ENCODE data around the gene LAMA3.

Gene LAMA3

DNA sequence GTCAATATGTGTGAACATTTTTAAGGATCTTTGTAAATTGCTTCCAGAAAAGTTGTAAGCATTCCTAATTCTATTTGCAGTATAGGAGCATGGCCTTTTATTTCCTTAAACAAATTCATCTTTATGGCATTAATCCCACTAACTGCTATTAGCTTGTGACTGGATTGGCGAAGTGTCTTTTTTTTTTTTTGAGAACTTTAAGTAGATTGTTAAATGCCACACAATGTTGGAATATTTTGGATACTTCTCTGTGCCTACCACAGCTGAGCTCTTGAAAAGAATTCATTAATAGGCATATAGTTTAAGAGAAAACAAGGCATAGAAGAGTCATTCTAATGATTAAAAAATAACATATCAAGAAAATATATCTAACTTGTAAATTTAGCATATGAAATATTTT is 129.7 kb downstream of the LAMA3 start:
- H3K9me3 ChIP-seq (ENCODE audit: insufficient read depth, low read depth, low read length), result no peaks in the 10 kb centered on the region
- H3K27me3 ChIP-seq (ENCODE audit: insufficient read depth, low read length), result no peaks in the 10 kb centered on the region
- H3K4me3 ChIP-seq (ENCODE audit: low read length), result no peak overlapping the region
- H3K27ac ChIP-seq (ENCODE audit: low read length), result no peak overlapping the region
- H3K9ac ChIP-seq (ENCODE audit: low read depth, low read length), result no peak overlapping the region
- peaks cover 26% of the 10 kb centered on the region for H3K4me1 ChIP-seq (ENCODE audit: insufficient read depth, low read length)
- H3K36me3 ChIP-seq (ENCODE audit: insufficient read depth, low read depth, low read length), result no peaks in the 10 kb centered on the region

DNA sequence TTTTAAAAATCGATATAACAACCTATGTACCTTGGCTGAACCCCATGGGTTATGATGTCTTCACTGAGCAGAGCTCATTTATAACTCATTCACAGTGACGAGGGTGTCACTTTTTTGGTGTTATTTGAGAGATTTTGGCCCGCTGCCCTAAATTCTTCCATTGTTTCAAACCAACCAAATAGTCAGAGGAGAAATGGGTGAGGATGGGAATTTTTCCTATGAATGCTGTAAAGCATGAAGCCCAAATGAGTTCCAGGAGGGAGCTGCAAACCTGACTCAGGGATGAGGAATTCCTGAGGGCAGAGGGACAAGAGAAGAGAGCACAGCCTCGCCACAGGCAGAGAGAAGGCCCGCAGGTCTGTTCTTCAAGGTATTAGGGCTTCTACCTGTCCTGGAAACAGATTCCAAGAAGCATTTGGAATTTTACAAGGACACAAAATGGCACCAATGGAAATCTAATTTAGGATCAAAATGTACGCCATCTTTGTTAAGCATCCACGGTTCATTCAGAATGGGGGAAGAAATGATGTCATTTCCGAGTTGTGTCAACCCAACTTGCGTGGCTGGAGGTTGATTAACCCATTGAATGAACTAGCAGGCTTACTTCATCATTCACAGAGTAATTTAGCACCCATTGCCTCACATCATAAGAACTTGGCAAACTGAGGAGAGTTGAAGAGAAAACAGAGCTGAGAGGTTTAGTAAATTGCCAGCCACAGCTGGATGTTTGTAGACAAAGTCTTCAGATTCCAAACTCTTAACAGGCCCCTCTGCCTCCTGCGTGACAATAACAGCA is 133.5 kb downstream of the LAMA3 start:
- Histone ChIP-seq H3K9ac (ENCODE audit: low read depth, low read length) (no peak overlapping the region), H3K36me3 (ENCODE audit: insufficient read depth, low read depth, low read length) (no peaks in the 10 kb centered on the region), H3K27me3 (ENCODE audit: insufficient read depth, low read length) (no peaks in the 10 kb centered on the region), H3K4me3 (ENCODE audit: low read length) (no peak overlapping the region), H3K4me1 (ENCODE audit: insufficient read depth, low read length) (peaks cover 24% of the 10 kb centered on the region), H3K9me3 (ENCODE audit: insufficient read depth, low read depth, low read length) (no peaks in the 10 kb centered on the region), H3K27ac (ENCODE audit: low read length) (no peak overlapping the region)

DNA sequence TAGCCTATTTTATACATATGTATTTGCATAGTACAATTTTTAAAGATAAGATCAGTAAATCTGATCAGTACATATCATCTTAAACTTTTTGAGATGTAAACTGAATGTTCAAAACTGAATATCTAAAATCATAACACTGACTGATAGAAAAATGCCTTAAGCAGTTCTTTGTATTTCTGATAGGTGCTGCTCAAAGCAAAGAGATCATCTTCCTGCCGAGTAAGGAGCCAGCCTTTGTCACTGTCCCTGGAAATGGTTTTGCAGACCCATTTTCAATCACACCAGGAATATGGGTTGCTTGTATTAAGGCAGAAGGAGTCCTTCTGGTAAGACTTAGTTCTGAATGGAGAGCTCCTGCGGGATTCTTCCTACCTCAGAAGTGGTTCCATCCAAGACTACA is 135.0 kb downstream of the LAMA3 start:
- H3K36me3 ChIP-seq (ENCODE audit: insufficient read depth, low read depth, low read length), result no peaks in the 10 kb centered on the region
- H3K27me3 ChIP-seq (ENCODE audit: insufficient read depth, low read length), result no peaks in the 10 kb centered on the region
- no peak overlapping the region for H3K27ac ChIP-seq (ENCODE audit: low read length)
- H3K4me1 ChIP-seq (ENCODE audit: insufficient read depth, low read length), result peaks cover 24% of the 10 kb centered on the region
- H3K4me3 ChIP-seq (ENCODE audit: low read length), result no peak overlapping the region
- no peaks in the 10 kb centered on the region for H3K9me3 ChIP-seq (ENCODE audit: insufficient read depth, low read depth, low read length)
- no peak overlapping the region for H3K9ac ChIP-seq (ENCODE audit: low read depth, low read length)

DNA sequence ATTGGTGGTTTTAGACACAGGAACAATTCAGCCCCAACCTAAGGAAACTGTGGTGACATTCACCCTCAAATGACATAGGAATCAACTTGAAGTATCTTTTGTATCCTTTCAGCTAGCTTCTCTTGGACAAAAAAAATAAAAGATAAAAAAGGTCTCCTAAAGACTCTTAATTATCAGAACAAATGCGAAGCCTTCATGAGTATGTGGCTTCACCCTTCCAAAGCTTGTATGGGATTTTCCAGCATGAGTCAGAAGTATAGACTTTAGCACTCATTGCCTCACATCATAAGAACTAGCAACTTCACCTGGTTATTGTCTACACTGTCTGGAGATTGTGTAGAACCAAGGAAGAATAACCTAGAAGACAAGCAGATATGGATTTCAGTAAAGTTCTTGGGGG is 135.4 kb downstream of the LAMA3 start:
- Histone ChIP-seq H3K4me1 (ENCODE audit: insufficient read depth, low read length) (peaks cover 24% of the 10 kb centered on the region), H3K27ac (ENCODE audit: low read length) (no peak overlapping the region), H3K36me3 (ENCODE audit: insufficient read depth, low read depth, low read length) (no peaks in the 10 kb centered on the region)

DNA sequence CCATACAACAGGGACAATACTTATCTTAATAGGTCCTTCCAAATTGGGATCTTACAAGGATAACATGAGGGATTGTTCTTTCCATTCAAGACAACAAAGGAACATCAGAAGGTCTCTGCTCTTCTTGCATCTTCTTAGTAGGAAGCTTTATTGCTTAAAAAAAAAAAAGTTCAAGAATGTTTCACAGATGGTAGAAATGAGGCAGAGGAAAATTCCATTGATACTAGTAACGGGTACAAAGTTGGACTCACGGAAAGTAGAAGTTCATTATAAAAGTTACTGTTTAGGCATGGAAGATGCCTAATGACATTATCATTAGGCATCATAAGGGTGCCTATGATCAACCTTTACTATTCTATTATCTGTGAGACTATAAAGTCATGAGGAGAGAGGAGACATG is 136.2 kb downstream of the LAMA3 start:
- Histone ChIP-seq H3K4me3 (ENCODE audit: low read length) (no peak overlapping the region), H3K9me3 (ENCODE audit: insufficient read depth, low read depth, low read length) (no peaks in the 10 kb centered on the region), H3K4me1 (ENCODE audit: insufficient read depth, low read length) (peaks cover 23% of the 10 kb centered on the region), H3K9ac (ENCODE audit: low read depth, low read length) (no peak overlapping the region), H3K36me3 (ENCODE audit: insufficient read depth, low read depth, low read length) (no peaks in the 10 kb centered on the region), H3K27me3 (ENCODE audit: insufficient read depth, low read length) (no peaks in the 10 kb centered on the region), H3K27ac (ENCODE audit: low read length) (no peak overlapping the region)

More for the DNA sequence above, 135.4 kb downstream of the LAMA3 start:
- H3K27me3 ChIP-seq (ENCODE audit: insufficient read depth, low read length), result no peaks in the 10 kb centered on the region
- no peaks in the 10 kb centered on the region for H3K9me3 ChIP-seq (ENCODE audit: insufficient read depth, low read depth, low read length)
- no peak overlapping the region for H3K4me3 ChIP-seq (ENCODE audit: low read length)
- no peak overlapping the region for H3K9ac ChIP-seq (ENCODE audit: low read depth, low read length)

DNA sequence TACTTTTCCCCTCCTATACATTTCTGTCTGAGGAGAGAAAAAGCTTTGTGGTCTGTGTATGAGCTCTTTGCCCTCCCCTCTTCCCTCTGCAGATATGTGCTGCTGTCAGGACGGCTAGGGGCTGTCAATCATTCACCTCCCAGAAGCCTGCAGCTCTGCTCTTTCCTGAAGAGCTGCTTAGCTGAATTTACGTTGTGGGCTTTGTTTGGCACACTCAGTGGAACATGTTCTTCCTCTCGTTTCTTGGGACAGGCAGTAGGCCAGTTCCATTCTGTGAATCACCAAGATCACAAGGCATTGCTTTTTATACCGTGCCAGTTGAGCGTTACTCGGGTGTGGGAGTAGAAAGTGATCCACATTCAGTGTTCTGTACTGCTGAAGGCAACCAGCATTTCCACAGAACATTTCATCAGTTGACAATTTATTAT is 136.7 kb downstream of the LAMA3 start:
- peaks cover 18% of the 10 kb centered on the region for H3K4me1 ChIP-seq (ENCODE audit: insufficient read depth, low read length)
- H3K36me3 ChIP-seq (ENCODE audit: insufficient read depth, low read depth, low read length), result no peaks in the 10 kb centered on the region
- H3K9me3 ChIP-seq (ENCODE audit: insufficient read depth, low read depth, low read length), result no peaks in the 10 kb centered on the region
- H3K27ac ChIP-seq (ENCODE audit: low read length), result no peak overlapping the region
- no peak overlapping the region for H3K9ac ChIP-seq (ENCODE audit: low read depth, low read length)
- H3K4me3 ChIP-seq (ENCODE audit: low read length), result no peak overlapping the region
- no peaks in the 10 kb centered on the region for H3K27me3 ChIP-seq (ENCODE audit: insufficient read depth, low read length)

DNA sequence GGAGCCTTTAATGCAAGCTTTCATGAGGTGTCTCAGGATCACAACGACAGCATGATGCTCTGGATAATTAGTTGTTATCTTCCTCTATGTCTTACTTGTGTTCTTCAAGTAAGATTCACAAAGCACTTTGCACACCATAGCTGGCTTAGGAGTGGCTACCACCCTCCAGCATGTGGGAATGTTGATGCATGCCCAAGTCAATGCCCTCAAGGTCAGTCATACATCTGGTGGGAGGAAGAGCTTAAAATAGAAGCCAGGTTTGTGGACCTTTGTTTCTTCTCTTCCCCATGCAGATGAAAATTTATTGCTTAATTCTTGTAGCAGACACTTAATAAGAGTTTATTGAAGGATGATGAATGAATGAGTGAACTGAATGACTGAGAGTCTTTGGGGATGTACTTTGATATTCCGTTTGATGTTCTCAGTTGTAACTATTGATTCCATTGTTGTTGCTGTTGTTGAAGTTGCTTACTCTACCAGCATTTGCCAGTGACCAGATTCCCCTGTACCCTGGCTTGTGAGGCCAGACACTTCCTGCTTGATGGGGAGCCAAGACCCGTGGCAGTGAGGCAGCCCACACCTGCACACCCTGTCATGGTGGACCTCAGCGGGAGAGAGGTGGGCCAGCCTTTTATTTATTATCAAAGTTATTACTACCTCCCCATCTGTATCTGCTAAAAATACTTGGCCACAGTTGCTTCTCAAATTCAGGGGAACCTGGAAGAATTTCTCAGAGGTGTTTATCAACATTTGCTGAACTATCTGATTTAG is 137.8 kb downstream of the LAMA3 start:
- peaks cover 11% of the 10 kb centered on the region; the same call in 1 of the 2 replicates for H3K4me1 ChIP-seq (ENCODE audit: insufficient read depth, low read length)
- H3K9me3 ChIP-seq (ENCODE audit: insufficient read depth, low read depth, low read length), result no peaks in the 10 kb centered on the region
- no peak overlapping the region for H3K4me3 ChIP-seq (ENCODE audit: low read length)
- H3K36me3 ChIP-seq (ENCODE audit: insufficient read depth, low read depth, low read length), result no peaks in the 10 kb centered on the region
- H3K9ac ChIP-seq (ENCODE audit: low read depth, low read length), result no peak overlapping the region
- H3K27me3 ChIP-seq (ENCODE audit: insufficient read depth, low read length), result no peaks in the 10 kb centered on the region
- no peak overlapping the region for H3K27ac ChIP-seq (ENCODE audit: low read length)

DNA sequence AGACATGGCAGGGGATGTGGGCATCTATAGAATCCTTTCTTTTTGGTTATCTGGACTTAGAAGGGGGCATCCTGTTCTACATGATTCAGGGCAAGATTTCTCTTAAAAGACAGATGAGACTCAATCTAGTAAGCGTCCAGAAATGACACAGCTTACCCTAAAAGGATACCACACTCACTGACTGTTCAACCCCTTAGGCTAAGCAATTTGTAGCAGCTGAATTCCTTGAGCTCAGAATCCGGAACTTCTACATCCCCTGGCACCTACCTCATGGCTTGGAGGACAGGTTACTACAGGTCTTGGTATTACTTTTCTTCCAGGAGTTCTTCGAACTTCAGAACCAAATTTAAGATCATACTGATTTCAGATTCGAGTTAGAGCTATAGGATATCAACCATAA is 138.4 kb downstream of the LAMA3 start:
- no peaks in the 10 kb centered on the region for H3K9me3 ChIP-seq (ENCODE audit: insufficient read depth, low read depth, low read length)
- H3K4me3 ChIP-seq (ENCODE audit: low read length), result no peak overlapping the region
- H3K9ac ChIP-seq (ENCODE audit: low read depth, low read length), result no peak overlapping the region
- H3K27me3 ChIP-seq (ENCODE audit: insufficient read depth, low read length), result no peaks in the 10 kb centered on the region
- H3K36me3 ChIP-seq (ENCODE audit: insufficient read depth, low read depth, low read length), result no peaks in the 10 kb centered on the region
- peaks cover 8% of the 10 kb centered on the region; the same call in 1 of the 2 replicates for H3K4me1 ChIP-seq (ENCODE audit: insufficient read depth, low read length)
- no peak overlapping the region for H3K27ac ChIP-seq (ENCODE audit: low read length)

DNA sequence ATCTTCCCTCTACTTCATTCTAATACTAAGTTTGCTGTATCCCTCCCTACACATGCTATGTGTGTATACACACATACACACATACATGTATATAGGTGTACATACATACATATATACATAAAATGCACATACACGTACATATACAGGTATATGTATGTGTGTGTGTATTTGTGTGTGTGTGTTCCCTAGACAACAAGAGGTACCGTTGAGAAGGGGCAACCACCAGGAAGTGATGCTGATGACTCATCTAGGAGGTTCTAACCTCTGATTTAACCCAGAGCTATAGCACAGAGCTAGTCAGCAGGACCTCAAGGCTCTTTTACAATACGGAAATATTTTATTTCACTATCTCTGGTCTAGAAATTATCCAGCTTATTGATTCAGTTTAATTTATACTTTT is 139.2 kb downstream of the LAMA3 start:
- Histone ChIP-seq H3K27me3 (ENCODE audit: insufficient read depth, low read length) (no peaks in the 10 kb centered on the region), H3K36me3 (ENCODE audit: insufficient read depth, low read depth, low read length) (no peaks in the 10 kb centered on the region), H3K27ac (ENCODE audit: low read length) (no peak overlapping the region), H3K4me1 (ENCODE audit: insufficient read depth, low read length) (peaks cover under 1% of the 10 kb centered on the region; the same call in 1 of the 2 replicates), H3K9me3 (ENCODE audit: insufficient read depth, low read depth, low read length) (no peaks in the 10 kb centered on the region), H3K9ac (ENCODE audit: low read depth, low read length) (no peak overlapping the region), H3K4me3 (ENCODE audit: low read length) (no peak overlapping the region)

DNA sequence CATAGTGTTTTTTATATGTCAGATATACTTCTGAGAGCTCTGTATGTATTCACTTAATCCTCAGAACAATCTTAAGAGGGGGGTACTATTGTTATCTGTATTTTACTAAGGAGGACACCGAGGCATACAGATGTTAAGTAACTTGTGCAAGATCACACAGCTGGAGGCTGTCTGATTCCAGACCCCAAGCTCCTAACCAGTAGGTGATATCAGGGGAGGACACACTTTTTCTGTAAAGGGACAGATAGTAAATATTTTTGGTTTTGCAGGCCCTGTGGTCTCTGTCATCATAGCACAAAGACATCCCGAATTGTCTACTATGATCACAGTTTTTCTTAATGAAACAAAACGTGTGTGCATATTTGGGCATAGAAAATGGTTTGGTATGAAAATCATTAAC is 143.7 kb downstream of the LAMA3 start:
- H3K4me3 ChIP-seq (ENCODE audit: low read length), result no peak overlapping the region
- no peak overlapping the region for H3K9ac ChIP-seq (ENCODE audit: low read depth, low read length)
- H3K36me3 ChIP-seq (ENCODE audit: insufficient read depth, low read depth, low read length), result no peaks in the 10 kb centered on the region
- no peak overlapping the region for H3K27ac ChIP-seq (ENCODE audit: low read length)
- no peaks in the 10 kb centered on the region for H3K27me3 ChIP-seq (ENCODE audit: insufficient read depth, low read length)
- no peaks in the 10 kb centered on the region for H3K9me3 ChIP-seq (ENCODE audit: insufficient read depth, low read depth, low read length)
- H3K4me1 ChIP-seq (ENCODE audit: insufficient read depth, low read length), result no peaks in the 10 kb centered on the region

DNA sequence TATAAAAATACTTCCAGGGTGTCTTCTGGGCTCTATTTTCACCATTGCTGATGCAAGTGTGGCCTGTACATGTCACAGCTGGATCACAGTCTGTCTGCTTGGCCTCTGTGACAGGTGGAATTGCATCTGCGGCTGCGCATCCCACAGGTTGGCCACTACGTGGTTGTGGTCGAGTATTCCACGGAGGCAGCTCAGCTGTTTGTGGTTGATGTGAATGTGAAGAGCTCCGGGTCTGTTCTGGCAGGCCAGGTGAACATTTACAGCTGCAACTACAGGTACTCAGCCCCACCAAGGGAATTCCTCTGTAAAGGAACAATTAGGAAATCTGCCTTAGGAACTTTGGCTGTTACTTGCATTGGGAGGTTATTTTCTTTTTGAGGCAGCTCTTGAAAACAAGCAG is 144.5 kb downstream of the LAMA3 start:
- H3K36me3 ChIP-seq (ENCODE audit: insufficient read depth, low read depth, low read length), result no peaks in the 10 kb centered on the region
- H3K4me3 ChIP-seq (ENCODE audit: low read length), result no peak overlapping the region
- no peaks in the 10 kb centered on the region for H3K27me3 ChIP-seq (ENCODE audit: insufficient read depth, low read length)
- H3K9me3 ChIP-seq (ENCODE audit: insufficient read depth, low read depth, low read length), result no peaks in the 10 kb centered on the region
- H3K4me1 ChIP-seq (ENCODE audit: insufficient read depth, low read length), result no peaks in the 10 kb centered on the region
- no peak overlapping the region for H3K27ac ChIP-seq (ENCODE audit: low read length)
- H3K9ac ChIP-seq (ENCODE audit: low read depth, low read length), result no peak overlapping the region

DNA sequence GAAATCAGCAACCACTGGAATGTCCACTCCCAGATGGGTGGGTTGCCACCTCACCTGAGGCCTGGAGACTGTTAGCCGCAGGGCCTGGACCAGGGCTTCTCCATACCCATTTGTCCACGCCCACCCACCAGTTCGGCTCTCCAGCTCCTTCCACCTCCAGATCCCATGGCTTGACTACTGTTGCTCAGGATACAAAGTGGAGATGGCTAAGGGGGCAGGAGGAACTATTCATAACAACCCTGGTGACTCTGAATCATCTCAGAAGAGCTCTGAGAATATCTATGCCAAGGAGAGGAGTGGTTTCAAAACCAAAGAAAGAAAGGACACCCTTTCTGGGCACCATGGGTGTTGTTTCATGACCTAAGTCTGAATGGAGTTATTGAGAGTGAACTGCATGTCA is 145.8 kb downstream of the LAMA3 start:
- H3K4me1 ChIP-seq (ENCODE audit: insufficient read depth, low read length), result no peaks in the 10 kb centered on the region
- no peaks in the 10 kb centered on the region for H3K9me3 ChIP-seq (ENCODE audit: insufficient read depth, low read depth, low read length)
- H3K36me3 ChIP-seq (ENCODE audit: insufficient read depth, low read depth, low read length), result no peaks in the 10 kb centered on the region
- no peak overlapping the region for H3K9ac ChIP-seq (ENCODE audit: low read depth, low read length)
- H3K27me3 ChIP-seq (ENCODE audit: insufficient read depth, low read length), result no peaks in the 10 kb centered on the region
- no peak overlapping the region for H3K4me3 ChIP-seq (ENCODE audit: low read length)
- H3K27ac ChIP-seq (ENCODE audit: low read length), result no peak overlapping the region

All from iPS-20b (cell line).